H7 (cell line): ENCODE data around the gene TRIM6. TPM values are rescaled to one million over a fixed set of nuclear protein-coding genes. Genes with fewer than 3 reads are reported as not detected.

Experiments used
- total RNA-seq: library from RNA; depleted of rRNA; stranded (reverse); fragments of >200 nt; shearing (Covaris generic); gene quantifications from 2 replicates; pipeline ENCODE4 v1.2.3, GENCODE V29; 2014; rRNA removed

TRIM6 gene
- total RNA-seq, 1 experiment from 2014 or later = 27.4 TPM

Other genes with a start within 250 kb of the TRIM6 start
- not detected in 2 replicates for gene OR51B6, start 245.1 kb upstream of the TRIM6 start, total RNA-seq
- not detected in 2 replicates for gene OR51M1, start 212.8 kb upstream of the TRIM6 start, total RNA-seq
- gene OR51Q1, start 174.5 kb upstream of the TRIM6 start, total RNA-seq = not detected in 2 replicates
- gene OR51I1, start 155.1 kb upstream of the TRIM6 start, total RNA-seq = not detected in 2 replicates
- gene OR51I2, start 147.3 kb upstream of the TRIM6 start, total RNA-seq = not detected in 2 replicates
- not detected in 2 replicates for gene OR52D1, start 108.0 kb upstream of the TRIM6 start, total RNA-seq
- gene UBQLN3, start 86.7 kb upstream of the TRIM6 start, total RNA-seq = not detected in 2 replicates
- not detected in 2 replicates for gene UBQLNL, start 79.9 kb upstream of the TRIM6 start, total RNA-seq
- gene OR52H1, start 48.1 kb upstream of the TRIM6 start, total RNA-seq = 0.30 TPM in 1 of 2 replicates, not detected in the other
- gene OR52B6, start 15.8 kb upstream of the TRIM6 start, total RNA-seq = not detected in 2 replicates
- gene TRIM34, start 28.4 kb downstream of the TRIM6 start, total RNA-seq = 1.4 and 1.6 TPM in 2 replicates
- 12.3 and 20.8 TPM in 2 replicates for gene TRIM5, start 88.4 kb downstream of the TRIM6 start, total RNA-seq
- 2.6 and 3.0 TPM in 2 replicates for gene TRIM22, start 93.2 kb downstream of the TRIM6 start, total RNA-seq
- not detected in 2 replicates for gene OR56B1, start 139.8 kb downstream of the TRIM6 start, total RNA-seq
- gene OR52N4, start 157.6 kb downstream of the TRIM6 start, total RNA-seq = not detected in 2 replicates
- gene OR52N5, start 186.7 kb downstream of the TRIM6 start, total RNA-seq = 0.07 TPM in 1 of 2 replicates, not detected in the other
- gene OR52N1, start 194.6 kb downstream of the TRIM6 start, total RNA-seq = not detected in 2 replicates
- not detected in 2 replicates for gene OR52N2, start 212.3 kb downstream of the TRIM6 start, total RNA-seq
- gene OR52E6, start 245.3 kb downstream of the TRIM6 start, total RNA-seq = not detected in 2 replicates